ENCODE data around the gene FZD7. TPM values are rescaled to one million over a fixed set of nuclear protein-coding genes. Genes with fewer than 3 reads are reported as not detected.

FZD7 gene
- total and polyA plus RNA-seq, 9 of the 15 experiments (the other 6 are each of a cell fraction or from before 2014, with no cell fraction given) = 0.11 to 2.4 (median 0.69) TPM

DNA sequence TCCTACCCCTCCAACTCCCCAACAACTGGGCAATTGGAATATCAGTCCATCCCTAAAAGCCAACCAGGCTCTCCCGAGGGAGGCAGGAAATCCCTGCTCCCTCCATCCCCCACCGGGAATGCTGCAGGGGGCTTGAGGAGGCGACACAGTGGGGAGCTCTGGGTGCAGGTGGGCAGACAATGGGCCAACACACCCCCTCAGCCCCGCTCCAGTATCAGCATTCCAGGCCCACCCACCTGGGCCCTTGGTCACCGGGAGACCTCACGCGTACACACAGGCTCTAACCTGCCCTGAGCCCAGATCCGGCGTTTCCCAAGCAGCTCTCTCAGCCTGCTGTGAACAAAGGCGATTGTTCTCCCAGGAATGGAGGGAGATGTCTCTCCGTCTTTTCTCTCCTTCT, 37.6 kb upstream of the FZD7 start (continued):
- TF ChIP-seq DEAF1 (CRISPR knock-in tag; IDR thresholded peaks at IDR 0.05) (no peak), ZNF133 (CRISPR knock-in tag; IDR thresholded peaks at IDR 0.05) (no peak), MTF1 (CRISPR knock-in tag; IDR thresholded peaks at IDR 0.05; ENCODE audit: borderline replicate concordance) (no peak), E2F3 (CRISPR knock-in tag; IDR thresholded peaks at IDR 0.05) (no peak), RBM17 (IDR thresholded peaks at IDR 0.05; ENCODE audit: borderline replicate concordance, low read depth, low read length) (no peak), NFE2L1 (tag; IDR thresholded peaks at IDR 0.05; ENCODE audit: borderline replicate concordance, low read depth) (no peak)
- TF ChIP-seq, protein P1, sequence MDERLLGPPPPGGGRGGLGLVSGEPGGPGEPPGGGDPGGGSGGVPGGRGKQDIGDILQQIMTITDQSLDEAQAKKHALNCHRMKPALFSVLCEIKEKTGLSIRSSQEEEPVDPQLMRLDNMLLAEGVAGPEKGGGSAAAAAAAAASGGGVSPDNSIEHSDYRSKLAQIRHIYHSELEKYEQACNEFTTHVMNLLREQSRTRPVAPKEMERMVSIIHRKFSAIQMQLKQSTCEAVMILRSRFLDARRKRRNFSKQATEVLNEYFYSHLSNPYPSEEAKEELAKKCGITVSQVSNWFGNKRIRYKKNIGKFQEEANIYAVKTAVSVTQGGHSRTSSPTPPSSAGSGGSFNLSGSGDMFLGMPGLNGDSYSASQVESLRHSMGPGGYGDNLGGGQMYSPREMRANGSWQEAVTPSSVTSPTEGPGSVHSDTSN (CRISPR knock-in tag; IDR thresholded peaks at IDR 0.05; ENCODE audit: low read depth) = no peak
- TF ChIP-seq, protein P1 (tag; conservative IDR thresholded peaks at IDR 0.05; ENCODE audit: low read depth) = no peak

Data from K562 (cell line).